Right ventricle myocardium inferior (tissue), 1 donor: Measurements from ENCODE around the gene AQP6. TPM values are rescaled to one million over a fixed set of nuclear protein-coding genes. Genes with fewer than 3 reads are reported as not detected.
A peak's percentile ranks its signal among the peaks of the same experiment; 100 is the strongest.

Experiments
- ATAC-seq: fragments of 200-7000 bp; cut with Tn5 transposase; one replicate; pipeline ENCODE4 v1.9.1; 2020; ENCODE audit warnings: mild to moderate bottlenecking, moderate library complexity
- DNase-seq: peaks from one replicate; pipeline ENCODE4 v3.0.0; 2021; ENCODE audit errors: missing footprints
- intact Hi-C: fragments of 100-400 bp; cut with DNase I; formaldehyde crosslinking; loops from one replicate; pipeline ENCODE4 v1.11.0; 2022
- total RNA-seq: library from RNA; stranded (reverse); fragmentation: NEBNext Ultra II Directional; extraction: Animal tissue kit (Norgen Biotek cat#: 25700); gene quantifications from one replicate; pipeline ENCODE4 v1.2.1, GENCODE V29; 2021
- donor health status: DM: no; HTN: yes; CAD: no; lungs with severe emphysema.

The AQP6 gene
- total RNA-seq, 1 donor from 2014 or later: not detected

DNA sequence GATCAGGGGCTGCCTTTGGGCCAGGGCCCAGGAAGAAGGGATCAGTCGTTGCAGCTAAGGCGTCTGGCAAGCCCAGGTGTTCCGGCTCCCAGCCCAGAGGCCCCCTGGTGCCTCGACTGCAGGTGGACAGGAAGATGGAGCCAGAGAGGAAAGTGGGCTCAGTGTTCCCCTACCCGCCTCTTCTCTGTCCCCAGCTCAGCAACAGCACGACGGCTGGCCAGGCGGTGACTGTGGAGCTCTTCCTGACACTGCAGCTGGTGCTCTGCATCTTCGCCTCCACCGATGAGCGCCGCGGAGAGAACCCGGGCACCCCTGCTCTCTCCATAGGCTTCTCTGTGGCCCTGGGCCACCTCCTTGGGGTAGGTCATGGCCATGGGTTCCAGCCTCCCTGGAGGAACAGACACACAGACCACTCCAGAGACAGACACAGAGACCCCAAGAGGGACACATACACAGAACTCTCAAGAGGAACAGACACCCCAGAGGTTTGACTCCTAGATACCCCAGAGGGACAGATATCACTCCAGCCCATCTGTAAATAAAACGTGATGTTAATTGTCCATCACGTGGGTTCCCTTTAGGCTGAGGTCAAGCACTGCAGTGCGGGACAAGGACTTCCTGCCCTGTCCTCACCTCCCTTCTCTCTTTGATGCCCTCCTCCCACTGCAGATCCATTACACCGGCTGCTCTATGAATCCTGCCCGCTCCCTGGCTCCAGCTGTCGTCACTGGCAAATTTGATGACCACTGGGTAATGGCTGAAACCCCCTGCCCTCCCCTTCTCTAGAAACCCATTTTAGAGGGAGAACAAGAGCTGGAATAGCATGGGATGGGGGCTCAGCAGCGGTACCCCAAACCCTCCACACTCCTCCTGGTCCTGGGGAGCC, 18.5 kb upstream of the AQP6 start:
- DNase-seq: no peak
- ATAC-seq: no peak
- intact Hi-C loops: no loop called here

DNA sequence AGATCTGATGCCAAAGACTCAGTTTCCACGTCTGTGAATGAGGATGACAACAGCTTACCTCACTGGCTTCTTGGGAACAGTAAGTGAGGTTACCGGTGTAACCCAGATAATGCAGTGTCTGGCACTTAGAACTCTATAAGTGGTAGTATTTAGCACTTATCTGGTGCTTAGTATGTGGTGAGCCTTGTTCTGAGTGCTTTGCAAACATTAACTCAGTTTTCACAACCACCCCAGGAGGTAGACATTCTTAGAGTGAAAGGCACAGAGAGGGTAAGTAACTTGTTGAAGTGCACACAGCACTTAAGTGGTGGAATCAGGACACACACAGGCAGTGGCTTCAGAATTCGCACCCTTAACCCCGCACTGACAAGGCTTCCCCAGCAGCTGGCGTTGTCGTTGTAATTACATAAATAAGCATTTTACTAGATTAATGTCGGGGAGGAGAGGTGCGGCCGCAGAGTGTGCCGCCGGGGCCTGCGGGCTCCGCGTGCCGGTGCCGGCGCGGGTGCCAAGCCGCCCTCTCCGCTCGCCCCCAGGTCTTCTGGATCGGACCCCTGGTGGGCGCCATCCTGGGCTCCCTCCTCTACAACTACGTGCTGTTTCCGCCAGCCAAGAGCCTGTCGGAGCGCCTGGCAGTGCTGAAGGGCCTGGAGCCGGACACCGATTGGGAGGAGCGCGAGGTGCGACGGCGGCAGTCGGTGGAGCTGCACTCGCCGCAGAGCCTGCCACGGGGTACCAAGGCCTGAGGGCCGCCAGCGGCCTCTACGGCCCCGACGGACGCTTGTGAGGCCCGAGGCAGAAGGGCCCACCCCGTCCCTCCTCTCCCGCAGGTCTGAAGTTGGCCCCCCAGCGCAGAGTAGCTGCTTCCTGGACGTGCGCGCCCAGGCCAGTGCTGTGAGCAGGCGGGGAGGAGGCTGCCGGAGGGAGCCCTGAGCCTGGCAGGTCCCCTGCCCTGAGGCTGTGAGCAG, 17.6 kb upstream of the AQP6 start:
- DNase-seq: no peak
- intact Hi-C loops: no loop called here
- ATAC-seq: no peak

DNA sequence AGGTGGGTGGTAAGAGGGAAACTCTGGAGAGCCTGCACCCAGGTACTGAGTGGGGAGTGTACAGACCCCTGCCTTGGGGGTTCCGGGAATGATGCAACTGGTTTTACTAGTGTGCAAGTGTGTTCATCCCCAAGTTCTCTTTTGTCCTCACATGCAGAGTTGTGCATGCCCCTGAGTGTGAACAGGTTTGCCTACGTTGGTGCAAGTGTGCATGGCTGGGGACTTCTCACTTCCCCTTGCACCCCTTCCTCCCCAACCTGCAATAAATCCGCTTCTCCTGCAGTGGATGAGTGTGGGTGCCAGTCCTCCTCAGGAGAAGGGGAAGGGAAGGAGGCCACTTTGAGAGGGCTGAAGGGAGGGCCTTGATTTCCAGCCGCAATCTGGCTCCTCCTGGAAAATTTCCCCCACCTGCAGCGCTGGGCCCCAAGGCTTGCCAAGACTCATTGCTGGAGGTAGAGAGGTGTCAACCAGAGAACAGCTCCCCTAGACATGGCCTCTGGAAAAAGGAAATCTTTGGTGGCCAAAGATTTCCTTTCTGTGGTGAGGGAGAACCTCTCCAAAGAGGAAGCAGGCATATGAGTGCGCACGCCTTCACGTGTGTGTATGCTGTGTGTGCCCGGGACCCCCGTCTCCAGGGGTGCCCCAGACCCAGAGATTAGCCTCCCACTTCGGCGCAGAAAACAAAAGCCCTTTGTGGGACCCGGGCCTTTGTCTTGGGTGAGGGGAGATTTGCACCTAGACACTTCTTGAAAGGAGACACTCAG, 16.7 kb upstream of the AQP6 start:
- intact Hi-C loops: no loop called here
- DNase-seq: no peak
- ATAC-seq: no peak

DNA sequence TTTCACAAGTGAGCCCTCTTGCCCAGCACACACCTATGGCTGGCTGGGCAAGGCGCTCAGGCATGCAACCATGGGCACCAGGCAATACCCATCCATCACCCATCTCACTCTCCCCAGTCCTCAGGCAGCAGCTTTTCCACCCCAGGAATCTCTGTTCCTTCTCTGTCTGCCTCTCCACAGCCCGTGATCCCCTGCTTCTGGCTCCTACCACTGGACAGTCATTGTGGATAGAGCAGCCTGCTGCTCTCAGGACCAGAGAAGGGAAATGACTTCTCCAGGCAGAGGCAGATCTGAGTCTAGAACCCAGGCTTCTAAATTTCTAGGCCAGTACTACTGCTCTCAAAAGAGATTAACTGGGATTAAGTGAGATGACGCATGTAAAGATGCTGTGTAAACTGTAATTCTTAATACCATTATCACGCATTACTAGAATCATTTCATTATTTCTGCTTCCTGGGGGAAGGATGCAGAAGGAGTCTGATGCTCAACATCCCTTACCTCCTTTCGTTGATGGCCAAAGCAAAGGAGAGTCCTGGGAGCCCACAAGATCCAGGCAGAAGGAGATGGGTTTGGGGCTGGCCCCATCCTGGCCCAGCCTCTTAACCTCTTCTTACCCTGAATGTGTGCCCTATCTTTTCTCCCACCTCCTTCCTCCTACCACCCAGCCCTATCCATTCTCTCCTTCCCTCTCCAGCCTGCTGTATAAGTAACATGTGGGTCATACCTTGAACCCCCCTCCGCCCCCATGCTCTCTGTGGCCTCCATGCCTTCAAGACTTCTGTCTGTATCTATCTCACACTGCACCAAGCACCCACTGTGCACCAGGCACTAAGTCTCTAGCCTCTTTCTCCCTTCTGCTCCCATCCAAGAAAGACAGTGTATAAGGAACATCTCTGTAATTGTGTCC, 15.8 kb upstream of the AQP6 start:
- no peak for ATAC-seq
- no peak for DNase-seq
- intact Hi-C loops: no loop called here

DNA sequence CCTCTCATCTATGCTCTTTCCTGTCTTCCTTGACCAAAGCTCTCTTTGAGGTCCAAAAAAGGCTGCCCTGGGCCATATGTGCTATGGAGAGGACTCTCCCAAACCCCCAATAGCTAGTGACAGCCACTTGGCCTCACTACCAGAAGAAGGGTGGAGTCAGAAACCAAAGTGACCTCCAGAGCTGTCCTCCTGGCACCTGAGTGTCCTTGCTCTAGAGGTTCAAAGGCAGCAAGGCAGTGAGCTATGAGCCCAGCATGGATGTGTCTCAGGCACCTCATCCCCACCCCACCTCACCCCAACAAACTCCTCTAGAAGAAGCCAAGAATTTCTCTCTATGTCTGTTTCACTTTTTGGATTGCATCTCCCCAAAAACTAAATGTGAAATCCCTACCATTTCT, 15.2 kb upstream of the AQP6 start:
- DNase-seq: no peak
- ATAC-seq: no peak
- intact Hi-C loops: no loop called here

DNA sequence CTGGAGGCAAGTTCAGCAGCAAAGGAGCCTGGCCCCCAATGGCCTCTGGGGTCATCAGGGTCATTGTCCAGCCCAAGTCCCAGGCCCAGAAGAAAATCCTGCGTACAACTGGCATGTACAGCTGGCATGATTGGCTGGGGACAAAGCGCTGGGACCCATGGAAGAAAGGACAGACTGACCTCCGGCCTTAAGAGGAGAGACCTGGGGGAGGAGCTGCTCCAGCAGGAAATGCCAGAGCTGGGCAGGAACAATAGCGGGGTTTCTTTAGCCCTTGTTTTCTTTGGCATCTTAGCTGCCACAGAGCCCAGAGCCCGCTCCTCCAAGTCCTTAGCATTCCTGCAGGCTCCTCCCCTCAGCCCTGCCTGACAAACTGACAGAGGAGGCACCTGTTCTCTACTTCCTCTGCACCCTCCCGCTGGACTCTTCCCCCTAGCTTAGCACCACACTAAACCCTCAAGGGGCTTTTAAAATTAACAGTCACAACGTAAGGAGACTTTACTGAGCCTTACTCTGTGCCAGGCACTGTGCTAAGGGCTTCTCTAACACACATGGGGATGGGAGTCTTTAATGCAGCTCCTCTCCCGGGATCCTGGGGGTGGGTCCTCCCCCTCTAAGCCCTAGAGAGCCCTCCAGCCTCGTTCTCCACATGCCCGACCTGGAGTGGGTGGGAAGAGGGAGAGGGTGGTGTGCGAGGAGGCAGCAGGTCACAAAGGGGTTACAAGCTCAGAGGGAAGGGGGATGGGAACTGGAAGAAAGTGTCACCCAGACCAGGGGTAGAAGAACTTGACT, 12.9 kb upstream of the AQP6 start:
- intact Hi-C loops: loop anchor here (10.0 kb wide), 1 partner anchor 185 kb away; no protein-coding TSS in a partner anchor
- ATAC-seq (no peak), DNase-seq (no peak)

DNA sequence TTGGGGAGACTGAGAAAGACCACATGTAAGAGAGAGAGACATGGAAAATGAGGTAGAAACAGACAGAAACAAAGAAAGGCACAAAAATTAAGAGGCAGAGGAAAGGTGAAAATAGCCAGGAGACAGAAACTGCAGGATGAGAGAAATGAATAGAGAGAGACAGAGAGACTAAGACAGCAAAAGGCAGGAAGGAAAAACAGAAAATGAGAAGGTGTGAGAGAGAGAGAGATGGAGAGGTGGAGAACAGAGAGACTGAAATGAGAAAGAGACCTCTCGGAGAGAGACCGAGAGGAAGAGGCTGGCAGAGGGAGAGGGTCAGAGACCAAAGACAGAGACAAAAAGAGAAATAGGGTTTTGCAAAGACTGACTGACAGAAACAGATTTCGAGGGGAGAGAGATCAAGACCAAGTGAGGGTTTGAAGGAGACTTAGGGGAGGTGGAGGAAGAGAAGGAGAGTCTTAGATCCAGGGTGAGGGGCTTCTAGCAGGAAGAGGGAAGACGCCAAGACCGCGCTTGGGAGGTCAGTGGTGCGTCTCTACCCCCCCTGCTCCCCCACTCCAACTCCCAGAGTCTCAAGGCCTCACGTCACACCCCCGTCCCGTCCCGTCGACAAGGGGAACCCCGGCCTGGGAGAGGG, 12.2 kb upstream of the AQP6 start:
- DNase-seq (no peak), ATAC-seq (no peak)
- intact Hi-C loops: loop anchor here (10.0 kb wide), 1 partner anchor 186 kb away; no protein-coding TSS in a partner anchor

DNA sequence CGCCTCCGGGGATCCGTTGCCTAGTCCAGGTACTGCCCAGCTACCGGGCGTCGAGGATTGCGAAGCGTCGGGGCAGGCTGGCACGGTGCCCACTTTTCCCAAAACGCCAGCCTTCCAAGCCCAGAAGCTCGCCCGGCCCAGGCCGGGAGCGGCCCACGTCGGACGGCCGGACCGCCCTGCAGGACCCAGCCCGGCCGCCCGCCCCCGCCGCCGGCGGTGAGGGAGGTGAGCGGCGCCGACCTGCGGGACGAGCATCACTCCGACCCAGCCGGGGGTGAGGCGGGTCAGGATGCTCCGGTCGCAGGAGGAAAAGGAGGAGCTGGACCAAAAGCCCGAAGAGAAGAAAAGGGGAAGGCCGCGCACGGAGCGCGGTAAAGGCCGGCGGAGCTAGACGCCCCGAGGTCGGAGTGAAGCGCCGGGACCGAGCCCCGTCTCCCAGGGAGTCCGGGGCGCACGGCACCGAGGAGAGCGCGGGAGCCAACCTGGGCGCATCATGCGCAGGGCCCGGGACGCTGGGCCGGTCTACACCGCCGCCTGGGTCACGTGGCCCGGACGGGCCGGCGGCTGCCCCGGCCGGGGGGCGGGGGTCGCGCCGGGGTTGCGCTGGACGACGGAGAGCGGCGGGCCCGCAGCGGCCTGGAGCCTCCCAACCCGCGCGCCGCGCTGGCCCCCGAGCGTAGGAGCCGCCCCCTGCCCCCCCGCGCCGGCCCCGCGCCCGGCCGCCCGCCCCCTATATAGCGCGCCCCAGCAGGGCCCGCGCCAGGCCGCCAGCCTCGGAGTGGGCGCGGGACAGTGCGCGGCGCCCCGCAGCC, 11.4 kb upstream of the AQP6 start, which contains the start of gene AQP5:
AQP5 (plus strand) TSS at position 762 of the 812 bp plus-strand sequence. CDS start 146 bp downstream, outside the sequence.
- intact Hi-C loops: loop anchor here (10.0 kb wide), 1 partner anchor 187 kb away; no protein-coding TSS in a partner anchor
- no peak for ATAC-seq
- DNase-seq: no peak

DNA sequence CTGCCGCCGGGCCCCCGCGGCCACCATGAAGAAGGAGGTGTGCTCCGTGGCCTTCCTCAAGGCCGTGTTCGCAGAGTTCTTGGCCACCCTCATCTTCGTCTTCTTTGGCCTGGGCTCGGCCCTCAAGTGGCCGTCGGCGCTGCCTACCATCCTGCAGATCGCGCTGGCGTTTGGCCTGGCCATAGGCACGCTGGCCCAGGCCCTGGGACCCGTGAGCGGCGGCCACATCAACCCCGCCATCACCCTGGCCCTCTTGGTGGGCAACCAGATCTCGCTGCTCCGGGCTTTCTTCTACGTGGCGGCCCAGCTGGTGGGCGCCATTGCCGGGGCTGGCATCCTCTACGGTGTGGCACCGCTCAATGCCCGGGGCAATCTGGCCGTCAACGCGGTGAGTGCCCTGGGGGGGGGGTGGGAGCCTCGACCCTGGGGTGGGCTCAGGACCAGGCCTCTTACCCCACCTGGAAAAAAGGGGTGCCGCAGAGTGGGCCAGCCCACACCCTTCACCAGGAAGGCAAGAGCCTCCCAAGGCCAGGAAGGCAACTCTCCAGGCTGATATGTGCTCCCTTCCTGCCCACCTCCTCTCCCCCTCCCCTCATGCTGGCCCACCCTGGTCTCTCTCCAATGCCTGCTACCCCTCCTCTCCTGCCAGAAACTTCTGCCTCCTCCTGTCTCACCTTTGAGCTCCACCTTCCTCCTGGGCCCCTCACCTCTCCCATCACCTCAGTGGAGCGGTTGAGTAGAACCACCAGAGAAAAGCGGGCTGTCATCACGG, 10.6 kb upstream of the AQP6 start:
- ATAC-seq: no peak
- intact Hi-C loops: loop anchor here (10.0 kb wide), 1 partner anchor 187 kb away; no protein-coding TSS in a partner anchor
- no peak for DNase-seq

DNA sequence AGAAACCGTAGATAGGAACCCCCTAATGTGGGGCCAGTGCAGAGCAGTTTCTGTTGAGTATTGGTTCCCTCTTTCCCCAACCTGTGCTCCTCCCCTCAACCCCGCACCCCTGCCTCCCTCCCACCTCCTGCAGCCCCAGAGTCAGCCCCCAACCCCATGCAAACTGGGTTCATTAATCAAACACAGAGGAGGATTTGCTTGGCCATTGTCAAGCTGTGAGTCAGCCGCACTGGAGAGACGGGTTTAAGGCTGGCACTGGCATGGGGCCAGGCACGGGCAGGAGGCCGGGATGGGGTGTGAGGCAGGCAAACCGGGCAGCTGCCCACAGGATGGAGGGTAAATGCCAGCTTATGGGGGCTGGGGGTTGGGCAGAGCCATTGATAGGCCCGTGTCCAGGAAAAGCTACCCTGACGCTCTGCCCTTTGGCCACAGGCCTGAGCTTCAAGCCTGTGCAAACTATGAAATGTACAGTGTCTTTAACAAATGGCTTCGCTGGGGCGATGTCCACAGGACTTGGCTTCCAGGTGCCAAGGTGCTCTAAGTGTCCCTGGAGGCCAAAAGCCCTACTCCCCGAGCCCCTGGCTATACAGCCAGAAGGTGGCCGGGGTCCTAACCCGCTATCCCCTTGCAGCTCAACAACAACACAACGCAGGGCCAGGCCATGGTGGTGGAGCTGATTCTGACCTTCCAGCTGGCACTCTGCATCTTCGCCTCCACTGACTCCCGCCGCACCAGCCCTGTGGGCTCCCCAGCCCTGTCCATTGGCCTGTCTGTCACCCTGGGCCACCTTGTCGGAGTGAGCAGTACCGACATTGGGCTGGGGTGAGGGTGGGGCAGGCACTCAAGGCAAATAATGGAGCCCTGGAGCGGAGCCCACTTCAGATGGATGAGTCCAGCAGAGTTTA, 9.6 kb upstream of the AQP6 start:
- DNase-seq: no peak
- intact Hi-C loops: loop anchor here (10.0 kb wide), 1 partner anchor 188 kb away; no protein-coding TSS in a partner anchor
- peak; percentile 47 for ATAC-seq

DNA sequence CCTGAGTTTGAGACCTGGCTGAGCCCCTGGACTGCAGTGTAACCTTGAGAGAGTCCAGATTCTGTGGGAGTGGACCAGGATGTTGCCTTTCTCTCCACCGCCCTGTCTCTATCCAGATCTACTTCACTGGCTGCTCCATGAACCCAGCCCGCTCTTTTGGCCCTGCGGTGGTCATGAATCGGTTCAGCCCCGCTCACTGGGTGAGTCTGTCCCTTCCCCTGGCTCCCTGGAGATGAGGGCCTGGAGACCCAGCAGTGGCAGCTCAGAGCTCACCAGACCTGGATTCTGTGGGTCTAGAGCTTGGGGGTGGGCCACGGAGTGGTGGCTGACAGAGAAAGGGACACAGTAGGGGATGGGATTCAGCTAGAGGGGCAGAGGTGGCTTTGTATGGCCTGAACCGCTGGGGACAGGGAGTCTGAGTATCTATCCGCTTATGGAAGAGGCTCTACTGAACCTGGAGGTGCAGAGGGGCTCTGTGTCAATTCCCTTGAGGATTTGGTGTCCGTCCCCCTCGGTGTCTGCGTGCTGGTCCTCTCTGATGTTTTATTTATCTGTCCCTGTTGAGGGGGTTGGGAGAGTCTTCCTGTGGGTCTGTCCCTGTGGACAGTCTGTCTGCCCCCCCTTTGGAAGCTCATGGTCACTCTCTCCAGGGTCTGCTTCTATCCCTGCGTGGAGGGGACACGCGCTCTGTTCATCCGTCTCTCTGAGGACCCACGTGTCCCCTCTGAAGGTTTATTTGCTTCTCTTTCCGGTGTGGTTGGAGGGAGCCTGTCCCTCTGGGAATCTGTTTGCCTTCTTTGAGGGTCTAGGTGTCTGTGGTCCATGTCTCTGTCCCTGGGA, 8.6 kb upstream of the AQP6 start:
- no peak for ATAC-seq
- intact Hi-C loops: loop anchor here (10.0 kb wide), 1 partner anchor 189 kb away; no protein-coding TSS in a partner anchor
- no peak for DNase-seq

DNA sequence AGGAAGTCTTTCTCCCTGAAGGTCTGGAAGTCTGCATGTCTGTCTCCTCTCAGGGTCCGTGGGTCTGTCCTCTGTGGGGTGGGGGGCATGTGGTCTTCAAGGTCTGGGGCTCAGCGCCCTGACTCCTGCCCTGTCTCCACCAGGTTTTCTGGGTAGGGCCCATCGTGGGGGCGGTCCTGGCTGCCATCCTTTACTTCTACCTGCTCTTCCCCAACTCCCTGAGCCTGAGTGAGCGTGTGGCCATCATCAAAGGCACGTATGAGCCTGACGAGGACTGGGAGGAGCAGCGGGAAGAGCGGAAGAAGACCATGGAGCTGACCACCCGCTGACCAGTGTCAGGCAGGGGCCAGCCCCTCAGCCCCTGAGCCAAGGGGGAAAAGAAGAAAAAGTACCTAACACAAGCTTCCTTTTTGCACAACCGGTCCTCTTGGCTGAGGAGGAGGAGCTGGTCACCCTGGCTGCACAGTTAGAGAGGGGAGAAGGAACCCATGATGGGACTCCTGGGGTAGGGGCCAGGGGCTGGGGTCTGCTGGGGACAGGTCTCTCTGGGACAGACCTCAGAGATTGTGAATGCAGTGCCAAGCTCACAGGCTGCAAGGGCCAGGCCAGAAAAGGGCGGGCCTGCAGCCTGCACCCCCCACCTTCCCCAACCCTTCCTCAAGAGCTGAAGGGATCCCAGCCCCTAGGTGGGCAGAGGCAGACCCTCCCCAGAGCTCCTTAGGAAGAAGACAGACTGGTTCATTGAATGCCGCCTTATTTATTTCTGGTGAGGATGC, 7.7 kb upstream of the AQP6 start:
- DNase-seq (no peak), ATAC-seq (no peak)
- intact Hi-C loops: loop anchor here (5.0 to 10.0 kb wide), 2 partner anchors 190 to 212 kb away; no protein-coding TSS in a partner anchor
